HEK293 (cell line): ENCODE data around the gene NRBF2.

ENCODE experiments used
- CTCF ChIA-PET: fragments of 350-600 bp; formaldehyde crosslinking; extraction: SDS; loops from one replicate; lab custom pipeline; 2021; ENCODE audit warnings: antibody characterized with exemption; lab: Yijun Ruan, JAX
- POLR2A ChIA-PET: fragments of 300-600 bp; formaldehyde crosslinking; extraction: SDS; loops from one replicate; lab custom pipeline; 2020; ENCODE audit warnings: antibody characterized with exemption, inconsistent platforms; lab: Yijun Ruan, JAX
- H3K27ac ChIP-seq: fragments of 200-500 bp; sonication (Bioruptor generic); 2 replicates; pipeline ENCODE4 v1.5.1; 2014; ENCODE audit warnings: low read depth, low read length, control low read depth, inconsistent platforms; ENCODE audit errors: extremely low read depth
- H3K36me3 ChIP-seq, 2 experiments: fragments of 200-500 bp in 1 of 2; sonication (Bioruptor generic) in 1 of 2; 1 replicate in 1 of 2; 2 replicates in 1 of 2; pipeline ENCODE4 v1.5.1; 2014 to 2017; ENCODE audit warnings: inconsistent platforms in 2 of 2, low read length in 2 of 2; ENCODE audit not compliant: control insufficient read depth in 2 of 2, insufficient read depth in 1 of 2
- H3K4me1 ChIP-seq: fragments of 200-500 bp; sonication (Bioruptor generic); 2 replicates; pipeline ENCODE4 v1.5.1; 2014; ENCODE audit warnings: mild to moderate bottlenecking, low read length, inconsistent platforms; ENCODE audit not compliant: control insufficient read depth, insufficient read depth
- H3K4me3 ChIP-seq: 2 replicates; pipeline ENCODE4 v1.5.1; 2011; ENCODE audit warnings: low read depth, mild to moderate bottlenecking, control low read depth, low read length, moderate library complexity
- H3K9me3 ChIP-seq: fragments of 200-500 bp; sonication (Bioruptor generic); 2 replicates; pipeline ENCODE4 v1.5.1; 2014; ENCODE audit warnings: low read depth, low read length, inconsistent platforms; ENCODE audit not compliant: control insufficient read depth, insufficient read depth
- BCL11B ChIP-seq: fragments of 450-650 bp; formaldehyde crosslinking; IDR thresholded peaks from 2 replicates; pipeline ENCODE4 v1.5.1; 2016; ENCODE audit warnings: low read depth, missing biosample characterization, missing genetic modification characterization
- MZF1 ChIP-seq: fragments of 450-650 bp; formaldehyde crosslinking; IDR thresholded peaks from 2 replicates; pipeline ENCODE4 v1.5.1; 2017; ENCODE audit warnings: missing biosample characterization, missing genetic modification characterization, borderline replicate concordance
- OVOL3 ChIP-seq: fragments of 450-650 bp; formaldehyde crosslinking; IDR thresholded peaks from 2 replicates; pipeline ENCODE4 v1.5.1; 2016; ENCODE audit warnings: missing biosample characterization, missing genetic modification characterization
- SCRT1 ChIP-seq: fragments of 450-650 bp; formaldehyde crosslinking; IDR thresholded peaks from 2 replicates; pipeline ENCODE4 v1.5.1; 2016; ENCODE audit warnings: missing biosample characterization, missing genetic modification characterization, borderline replicate concordance
- WT1 ChIP-seq: fragments of 450-650 bp; formaldehyde crosslinking; IDR thresholded peaks from 2 replicates; pipeline ENCODE4 v1.5.1; 2016; ENCODE audit warnings: missing biosample characterization, missing genetic modification characterization
- ZBTB21 ChIP-seq: fragments of 450-650 bp; formaldehyde crosslinking; IDR thresholded peaks from 2 replicates; pipeline ENCODE4 v1.5.1; 2017; ENCODE audit warnings: missing biosample characterization, missing genetic modification characterization
- ZEB2 ChIP-seq: fragments of 450-650 bp; formaldehyde crosslinking; IDR thresholded peaks from 2 replicates; pipeline ENCODE4 v1.5.1; 2016; ENCODE audit warnings: missing biosample characterization, missing genetic modification characterization
- ZIC2 ChIP-seq: fragments of 450-650 bp; formaldehyde crosslinking; IDR thresholded peaks from 2 replicates; pipeline ENCODE4 v1.5.1; 2016; ENCODE audit warnings: missing biosample characterization, missing genetic modification characterization
- ZNF2 ChIP-seq: fragments of 450-650 bp; formaldehyde crosslinking; IDR thresholded peaks from 2 replicates; pipeline ENCODE4 v1.5.1; 2016; ENCODE audit warnings: missing biosample characterization, missing genetic modification characterization
- ZNF214 ChIP-seq: fragments of 450-650 bp; formaldehyde crosslinking; IDR thresholded peaks from 2 replicates; pipeline ENCODE4 v1.5.1; 2017; ENCODE audit warnings: missing biosample characterization, mild to moderate bottlenecking, missing genetic modification characterization, borderline replicate concordance
- ZNF433 ChIP-seq: fragments of 450-650 bp; formaldehyde crosslinking; IDR thresholded peaks from 2 replicates; pipeline ENCODE4 v1.5.1; 2016; ENCODE audit warnings: missing biosample characterization, missing genetic modification characterization, low read depth
- ZNF621 ChIP-seq: fragments of 450-650 bp; formaldehyde crosslinking; IDR thresholded peaks from 2 replicates; pipeline ENCODE4 v1.5.1; 2017; ENCODE audit warnings: missing biosample characterization, missing genetic modification characterization
- ZNF623 ChIP-seq: fragments of 450-650 bp; formaldehyde crosslinking; IDR thresholded peaks from 2 replicates; pipeline ENCODE4 v1.5.1; 2016; ENCODE audit warnings: missing biosample characterization, missing genetic modification characterization
- ZNF626 ChIP-seq: fragments of 450-650 bp; sonication (Bioruptor Pico); formaldehyde crosslinking; IDR thresholded peaks from 2 replicates; pipeline ENCODE4 v1.5.1; 2018; ENCODE audit warnings: missing biosample characterization, missing genetic modification characterization, inconsistent platforms
- ZNF707 ChIP-seq: fragments of 450-650 bp; formaldehyde crosslinking; IDR thresholded peaks from 2 replicates; pipeline ENCODE4 v1.5.1; 2016; ENCODE audit warnings: missing biosample characterization, missing genetic modification characterization
- ZNF837 ChIP-seq: fragments of 450-650 bp; formaldehyde crosslinking; IDR thresholded peaks from 2 replicates; pipeline ENCODE4 v1.5.1; 2016; ENCODE audit warnings: missing biosample characterization, missing genetic modification characterization
- TF ChIP-seq, protein P1 (sequence below): fragments of 450-650 bp; formaldehyde crosslinking; IDR thresholded peaks from 2 replicates; pipeline ENCODE4 v1.5.1; 2016; ENCODE audit warnings: missing biosample characterization, missing genetic modification characterization, low read depth
- TF ChIP-seq, protein P2 (sequence below): fragments of 450-650 bp; formaldehyde crosslinking; IDR thresholded peaks from 2 replicates; pipeline ENCODE4 v1.5.1; 2016; ENCODE audit warnings: missing biosample characterization, missing genetic modification characterization
- TF ChIP-seq, protein P3 (sequence below): fragments of 450-650 bp; formaldehyde crosslinking; IDR thresholded peaks from 2 replicates; pipeline ENCODE4 v1.5.1; 2016; ENCODE audit warnings: missing biosample characterization, missing genetic modification characterization, borderline replicate concordance

Gene NRBF2

DNA sequence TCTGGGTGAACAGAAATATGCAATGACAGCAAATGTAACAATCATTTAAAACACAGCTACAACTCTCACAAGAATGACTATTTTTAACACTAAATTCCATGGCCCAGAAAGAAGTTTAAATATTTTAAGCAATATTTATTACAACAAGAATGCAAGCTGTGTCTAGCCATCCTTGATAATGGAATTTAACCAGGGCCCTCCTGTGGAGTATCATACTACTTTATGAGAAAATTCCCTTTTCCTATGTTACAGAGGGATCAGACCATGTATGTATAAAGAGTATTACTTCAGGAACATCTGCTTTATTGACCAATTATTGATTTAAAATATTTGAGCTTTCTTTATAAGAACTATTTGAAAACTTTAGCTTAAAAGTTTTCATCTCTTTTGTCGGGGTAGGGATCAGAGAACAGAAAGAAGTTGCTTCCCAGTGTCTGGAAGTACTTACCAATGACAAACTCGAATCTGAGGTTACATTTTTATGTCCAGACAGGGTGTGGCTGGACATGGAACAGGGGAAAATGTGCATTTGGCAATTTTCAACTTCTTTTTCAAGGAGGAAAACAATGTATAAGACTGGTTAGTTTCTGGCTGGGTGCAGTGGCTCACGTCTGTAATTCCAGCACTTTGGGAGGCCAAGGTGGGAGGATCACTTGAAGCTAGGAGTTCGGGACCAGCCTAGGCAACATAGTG is 48.3 kb upstream of the NRBF2 start (continued):
- TF ChIP-seq OVOL3 (tag by site-specific recombination) (no peak), SCRT1 (tag by site-specific recombination) (no peak)
- TF ChIP-seq, all 188 proteins: peak for 0

DNA sequence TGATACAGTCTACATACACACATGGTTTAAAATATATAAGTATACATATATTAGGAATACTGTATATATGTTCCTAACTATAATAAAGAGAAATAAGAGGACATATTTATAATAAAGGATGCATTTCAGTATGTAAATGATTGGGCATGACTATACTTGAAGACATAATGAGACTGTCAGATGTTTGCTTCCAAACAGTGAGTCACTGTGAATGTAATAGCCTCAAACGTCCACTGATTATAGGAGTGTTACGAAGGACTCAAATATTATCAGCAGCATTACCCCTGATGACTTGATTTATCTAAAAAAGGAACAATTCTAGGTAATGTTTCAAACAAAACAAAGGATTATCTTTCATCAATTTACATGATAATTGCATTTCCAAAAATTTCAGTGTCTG is 39.9 kb upstream of the NRBF2 start:
- Histone ChIP-seq H3K36me3 (no peaks in the 10 kb centered on the region), H3K4me1 (no peaks in the 10 kb centered on the region)
- TF ChIP-seq, protein P1, sequence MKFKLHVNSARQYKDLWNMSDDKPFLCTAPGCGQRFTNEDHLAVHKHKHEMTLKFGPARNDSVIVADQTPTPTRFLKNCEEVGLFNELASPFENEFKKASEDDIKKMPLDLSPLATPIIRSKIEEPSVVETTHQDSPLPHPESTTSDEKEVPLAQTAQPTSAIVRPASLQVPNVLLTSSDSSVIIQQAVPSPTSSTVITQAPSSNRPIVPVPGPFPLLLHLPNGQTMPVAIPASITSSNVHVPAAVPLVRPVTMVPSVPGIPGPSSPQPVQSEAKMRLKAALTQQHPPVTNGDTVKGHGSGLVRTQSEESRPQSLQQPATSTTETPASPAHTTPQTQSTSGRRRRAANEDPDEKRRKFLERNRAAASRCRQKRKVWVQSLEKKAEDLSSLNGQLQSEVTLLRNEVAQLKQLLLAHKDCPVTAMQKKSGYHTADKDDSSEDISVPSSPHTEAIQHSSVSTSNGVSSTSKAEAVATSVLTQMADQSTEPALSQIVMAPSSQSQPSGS (tag by site-specific recombination), result no peak
- no peak for TF ChIP-seq BCL11B (tag by site-specific recombination)
- no peak for TF ChIP-seq WT1
- TF ChIP-seq, all 188 proteins: peak for 0
- Histone ChIP-seq H3K9me3 (no peaks in the 10 kb centered on the region), H3K4me3 (no peak overlapping the region), H3K27ac (no peak overlapping the region)
- POLR2A ChIA-PET, result no interaction called here
- CTCF ChIA-PET, result no interaction called here

DNA sequence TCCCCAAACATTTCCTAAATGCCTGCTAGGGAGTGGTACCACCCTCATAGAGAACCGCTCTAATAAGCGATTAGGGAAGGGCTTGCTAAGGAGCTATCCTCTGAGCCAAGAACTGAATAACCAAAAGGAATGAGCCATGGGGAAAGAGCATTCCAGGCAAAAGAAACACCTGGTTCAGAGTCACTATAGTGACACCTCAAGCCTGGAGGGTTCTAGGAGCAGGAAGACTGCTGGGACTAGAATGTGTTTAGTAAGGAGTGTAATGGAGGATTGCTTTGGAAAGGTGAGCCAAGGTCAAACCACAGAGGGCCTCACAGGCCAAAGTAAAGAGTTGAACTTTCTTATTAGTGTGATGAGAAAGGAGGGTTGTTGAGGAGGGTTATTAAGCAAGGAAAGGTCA is 38.7 kb upstream of the NRBF2 start:
- TF ChIP-seq ZNF214, result no peak
- Histone ChIP-seq H3K4me1 (no peaks in the 10 kb centered on the region), H3K4me3 (no peak overlapping the region), H3K27ac (no peak overlapping the region), H3K36me3 (no peaks in the 10 kb centered on the region), H3K9me3 (no peaks in the 10 kb centered on the region)
- CTCF ChIA-PET, result interaction anchor here (0.6 to 0.7 kb wide), 3 partner anchors 10 to 33 kb away, joined by 3 read pairs; no protein-coding TSS in a partner anchor
- POLR2A ChIA-PET, result no interaction called here

DNA sequence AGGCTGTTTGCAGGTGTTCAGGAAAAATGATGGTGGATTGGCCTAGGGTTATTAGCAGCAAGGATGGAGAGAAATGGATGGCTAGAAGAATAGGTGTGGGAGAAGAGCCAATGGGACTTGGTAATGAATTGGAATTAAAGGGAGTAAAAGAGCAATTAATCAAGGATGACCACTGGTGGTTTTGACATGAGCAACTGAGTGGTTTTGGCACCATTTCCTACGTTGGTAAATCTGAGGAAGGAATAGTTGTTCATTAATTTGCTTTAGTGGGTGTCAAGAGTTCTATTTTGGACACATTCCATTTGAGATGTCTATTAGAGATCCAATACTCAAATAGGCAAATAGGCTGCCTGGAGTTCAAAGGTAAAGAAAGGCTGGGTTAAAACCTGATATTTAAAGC is 38.2 kb upstream of the NRBF2 start:
- CTCF ChIA-PET, result interaction anchor here (0.6 kb wide), 1 partner anchor 11 kb away, joined by 3 read pairs; no protein-coding TSS in a partner anchor
- no peaks in the 10 kb centered on the region for H3K9me3 ChIP-seq
- no peak overlapping the region for H3K4me3 ChIP-seq
- no peaks in the 10 kb centered on the region for H3K4me1 ChIP-seq
- POLR2A ChIA-PET, result no interaction called here
- no peaks in the 10 kb centered on the region for H3K36me3 ChIP-seq
- no peak overlapping the region for H3K27ac ChIP-seq
- TF ChIP-seq ZNF626 (tag by site-specific recombination), result no peak
- no peak for TF ChIP-seq BCL11B (tag by site-specific recombination)
- no peak for TF ChIP-seq ZIC2 (tag by site-specific recombination)
- TF ChIP-seq, protein P2, sequence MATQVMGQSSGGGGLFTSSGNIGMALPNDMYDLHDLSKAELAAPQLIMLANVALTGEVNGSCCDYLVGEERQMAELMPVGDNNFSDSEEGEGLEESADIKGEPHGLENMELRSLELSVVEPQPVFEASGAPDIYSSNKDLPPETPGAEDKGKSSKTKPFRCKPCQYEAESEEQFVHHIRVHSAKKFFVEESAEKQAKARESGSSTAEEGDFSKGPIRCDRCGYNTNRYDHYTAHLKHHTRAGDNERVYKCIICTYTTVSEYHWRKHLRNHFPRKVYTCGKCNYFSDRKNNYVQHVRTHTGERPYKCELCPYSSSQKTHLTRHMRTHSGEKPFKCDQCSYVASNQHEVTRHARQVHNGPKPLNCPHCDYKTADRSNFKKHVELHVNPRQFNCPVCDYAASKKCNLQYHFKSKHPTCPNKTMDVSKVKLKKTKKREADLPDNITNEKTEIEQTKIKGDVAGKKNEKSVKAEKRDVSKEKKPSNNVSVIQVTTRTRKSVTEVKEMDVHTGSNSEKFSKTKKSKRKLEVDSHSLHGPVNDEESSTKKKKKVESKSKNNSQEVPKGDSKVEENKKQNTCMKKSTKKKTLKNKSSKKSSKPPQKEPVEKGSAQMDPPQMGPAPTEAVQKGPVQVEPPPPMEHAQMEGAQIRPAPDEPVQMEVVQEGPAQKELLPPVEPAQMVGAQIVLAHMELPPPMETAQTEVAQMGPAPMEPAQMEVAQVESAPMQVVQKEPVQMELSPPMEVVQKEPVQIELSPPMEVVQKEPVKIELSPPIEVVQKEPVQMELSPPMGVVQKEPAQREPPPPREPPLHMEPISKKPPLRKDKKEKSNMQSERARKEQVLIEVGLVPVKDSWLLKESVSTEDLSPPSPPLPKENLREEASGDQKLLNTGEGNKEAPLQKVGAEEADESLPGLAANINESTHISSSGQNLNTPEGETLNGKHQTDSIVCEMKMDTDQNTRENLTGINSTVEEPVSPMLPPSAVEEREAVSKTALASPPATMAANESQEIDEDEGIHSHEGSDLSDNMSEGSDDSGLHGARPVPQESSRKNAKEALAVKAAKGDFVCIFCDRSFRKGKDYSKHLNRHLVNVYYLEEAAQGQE (tag by site-specific recombination), result no peak
- TF ChIP-seq MZF1 (tag by site-specific recombination), result no peak
- no peak for TF ChIP-seq ZNF837 (tag by site-specific recombination)
- no peak for TF ChIP-seq ZNF2 (tag by site-specific recombination)
- no peak for TF ChIP-seq ZNF433 (tag by site-specific recombination)
- no peak for TF ChIP-seq ZBTB21 (tag by site-specific recombination)
- TF ChIP-seq, protein P3, sequence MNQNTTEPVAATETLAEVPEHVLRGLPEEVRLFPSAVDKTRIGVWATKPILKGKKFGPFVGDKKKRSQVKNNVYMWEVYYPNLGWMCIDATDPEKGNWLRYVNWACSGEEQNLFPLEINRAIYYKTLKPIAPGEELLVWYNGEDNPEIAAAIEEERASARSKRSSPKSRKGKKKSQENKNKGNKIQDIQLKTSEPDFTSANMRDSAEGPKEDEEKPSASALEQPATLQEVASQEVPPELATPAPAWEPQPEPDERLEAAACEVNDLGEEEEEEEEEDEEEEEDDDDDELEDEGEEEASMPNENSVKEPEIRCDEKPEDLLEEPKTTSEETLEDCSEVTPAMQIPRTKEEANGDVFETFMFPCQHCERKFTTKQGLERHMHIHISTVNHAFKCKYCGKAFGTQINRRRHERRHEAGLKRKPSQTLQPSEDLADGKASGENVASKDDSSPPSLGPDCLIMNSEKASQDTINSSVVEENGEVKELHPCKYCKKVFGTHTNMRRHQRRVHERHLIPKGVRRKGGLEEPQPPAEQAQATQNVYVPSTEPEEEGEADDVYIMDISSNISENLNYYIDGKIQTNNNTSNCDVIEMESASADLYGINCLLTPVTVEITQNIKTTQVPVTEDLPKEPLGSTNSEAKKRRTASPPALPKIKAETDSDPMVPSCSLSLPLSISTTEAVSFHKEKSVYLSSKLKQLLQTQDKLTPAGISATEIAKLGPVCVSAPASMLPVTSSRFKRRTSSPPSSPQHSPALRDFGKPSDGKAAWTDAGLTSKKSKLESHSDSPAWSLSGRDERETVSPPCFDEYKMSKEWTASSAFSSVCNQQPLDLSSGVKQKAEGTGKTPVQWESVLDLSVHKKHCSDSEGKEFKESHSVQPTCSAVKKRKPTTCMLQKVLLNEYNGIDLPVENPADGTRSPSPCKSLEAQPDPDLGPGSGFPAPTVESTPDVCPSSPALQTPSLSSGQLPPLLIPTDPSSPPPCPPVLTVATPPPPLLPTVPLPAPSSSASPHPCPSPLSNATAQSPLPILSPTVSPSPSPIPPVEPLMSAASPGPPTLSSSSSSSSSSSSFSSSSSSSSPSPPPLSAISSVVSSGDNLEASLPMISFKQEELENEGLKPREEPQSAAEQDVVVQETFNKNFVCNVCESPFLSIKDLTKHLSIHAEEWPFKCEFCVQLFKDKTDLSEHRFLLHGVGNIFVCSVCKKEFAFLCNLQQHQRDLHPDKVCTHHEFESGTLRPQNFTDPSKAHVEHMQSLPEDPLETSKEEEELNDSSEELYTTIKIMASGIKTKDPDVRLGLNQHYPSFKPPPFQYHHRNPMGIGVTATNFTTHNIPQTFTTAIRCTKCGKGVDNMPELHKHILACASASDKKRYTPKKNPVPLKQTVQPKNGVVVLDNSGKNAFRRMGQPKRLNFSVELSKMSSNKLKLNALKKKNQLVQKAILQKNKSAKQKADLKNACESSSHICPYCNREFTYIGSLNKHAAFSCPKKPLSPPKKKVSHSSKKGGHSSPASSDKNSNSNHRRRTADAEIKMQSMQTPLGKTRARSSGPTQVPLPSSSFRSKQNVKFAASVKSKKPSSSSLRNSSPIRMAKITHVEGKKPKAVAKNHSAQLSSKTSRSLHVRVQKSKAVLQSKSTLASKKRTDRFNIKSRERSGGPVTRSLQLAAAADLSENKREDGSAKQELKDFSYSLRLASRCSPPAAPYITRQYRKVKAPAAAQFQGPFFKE (tag by site-specific recombination), result no peak
- TF ChIP-seq ZEB2 (tag by site-specific recombination), result no peak
- no peak for TF ChIP-seq ZNF623 (tag by site-specific recombination)
- no peak for TF ChIP-seq ZNF707
- TF ChIP-seq ZNF621 (tag by site-specific recombination), result no peak
